Spleen (tissue), 13 donors: ENCODE measurements around the gene SPDYC. TPM values are rescaled to one million over a fixed set of nuclear protein-coding genes. Genes with fewer than 3 reads are reported as not detected.
A peak's percentile ranks its signal among the peaks of the same experiment; 100 is the strongest.

Experiments
- DNase-seq: peaks from one replicate; pipeline ENCODE4 v3.0.0-alpha.2; 2020
- H3K27ac ChIP-seq, 8 donors: fragments of 200-600 bp; sonication (generic) in 7 of 8; 1 replicate in 4 of 8; 2 replicates in 4 of 8; pipeline versions ENCODE4 v1.5.0 to v1.8.0; 2016 to 2021; ENCODE audit warnings: inconsistent platforms in 4 of 8, mild to moderate bottlenecking in 4 of 8, moderate library complexity in 1 of 8
- H3K27me3 ChIP-seq, 7 donors: fragments of 200-600 bp; sonication (generic) in 6 of 7; replicated peaks in 1 of 7; 1 replicate in 4 of 7; 2 replicates in 3 of 7; pipeline versions ENCODE4 v1.5.0 to v1.8.0; 2016 to 2021; ENCODE audit warnings: inconsistent platforms in 3 of 7, mild to moderate bottlenecking in 1 of 7
- H3K36me3 ChIP-seq, 6 donors: fragments of 200-600 bp; sonication (generic) in 5 of 6; 1 replicate in 4 of 6; 2 replicates in 2 of 6; pipeline versions ENCODE4 v1.5.0 to v1.8.0; 2016 to 2021; ENCODE audit warnings: inconsistent platforms in 2 of 6
- H3K4me1 ChIP-seq, 6 donors: fragments of 200-600 bp; sonication (generic) in 5 of 6; 1 replicate in 3 of 6; 2 replicates in 3 of 6; pipeline versions ENCODE4 v1.5.0 to v1.8.0; 2016 to 2021; ENCODE audit warnings: inconsistent platforms in 3 of 6
- H3K4me3 ChIP-seq, 8 donors: fragments of 200-600 bp; sonication (generic) in 7 of 8; 1 replicate in 4 of 8; 2 replicates in 4 of 8; pipeline versions ENCODE4 v1.5.0 to v1.8.0; 2016 to 2021; ENCODE audit warnings: inconsistent platforms in 4 of 8, mild to moderate bottlenecking in 4 of 8, moderate library complexity in 2 of 8
- H3K9me3 ChIP-seq, 8 donors: fragments of 200-600 bp; sonication (generic) in 7 of 8; 1 replicate in 4 of 8; 2 replicates in 4 of 8; pipeline versions ENCODE4 v1.5.0 to v1.8.0; 2016 to 2021; ENCODE audit warnings: inconsistent platforms in 4 of 8
- CTCF ChIP-seq, 11 experiments: fragments of 200-600 bp in 7 of 11; fragments of 450-650 bp in 4 of 11; sonication (generic) in 4 of 11; IDR thresholded peaks in 8 of 11; conservative IDR thresholded peaks in 3 of 11; 1 replicate in 7 of 11; 2 replicates in 4 of 11; pipeline versions ENCODE4 v1.4.0 to v1.8.0; 2016 to 2021; ENCODE audit warnings: antibody characterized with exemption in 11 of 11, inconsistent platforms in 4 of 11, mild to moderate bottlenecking in 1 of 11
- POLR2A ChIP-seq, 3 donors: fragments of 450-650 bp; IDR thresholded peaks; one replicate each; pipeline ENCODE4 v1.5.1; 2017; ENCODE audit warnings: antibody characterized with exemption in 3 of 3, mild to moderate bottlenecking in 1 of 3
- POLR2AphosphoS5 ChIP-seq, 3 donors: sonication (generic); formaldehyde crosslinking; IDR thresholded peaks; one replicate each; pipeline ENCODE4 v1.5.1; 2017; ENCODE audit warnings: antibody characterized with exemption in 3 of 3
- WGBS, 5 donors: extraction: QIAGEN DNeasy Blood & Tissue Kit in 3 of 5; methylation state at CpG; one replicate each; pipeline versions ENCODE4 v1.1.5 to v1.1.7; 2013 to 2018; 5-methylcytosine and 5-hydroxymethylcytosine counted together
- intact Hi-C: fragments of 100-400 bp; cut with DNase I; formaldehyde crosslinking; loops from one replicate; pipeline ENCODE4 v1.15.0; 2023; ENCODE audit warnings: low total_unique reads
- long read RNA-seq, 2 donors: transcript quantifications; one replicate each; lab custom pipeline, GENCODE V29; 2026
- polyA plus RNA-seq, 3 donors: library from polyadenylated mRNA; stranded (reverse); fragments of 200-250 nt; gene quantifications; one replicate each; pipeline ENCODE4 v1.2.1, GENCODE V29; 2013
- total RNA-seq, 7 donors: library from RNA; depleted of rRNA in 3 of 7; stranded (reverse); fragments of >200 nt in 3 of 7; fragmentation: NEBNext Ultra II Directional in 4 of 7; extraction: Animal tissue kit (Norgen Biotek cat#: 25700) in 4 of 7; gene quantifications; one replicate each; pipeline versions ENCODE4 v1.1.0 to v1.2.1, GENCODE V29; 2016 to 2021
- donor health status: healthy with polysubstance abuse.
- donor health status: DM: no; HTN: no; CAD: no; lungs with moderate emphysema.
- donor health status: DM: no; HTN: no; CAD: no.
- donor health status: Bipolar disorder and iron deficiency.
- donor health status: healthy.
- donor health status: DM: no; HTN: no; CAD: no.
- donor health status: DM: yes; HTN: yes; CAD: no.

SPDYC gene
- total RNA-seq (not detected), polyA plus RNA-seq (under 1 TPM in 1 of 3 donors, not detected in 2; 0.11 TPM)
- long read RNA-seq, donor 1: 0 reads
- long read RNA-seq, donor 2: 0 reads

GRCh38 chr11:65170058-65170534 lies at the start of gene SPDYC:
Gene SPDYC, plus strand, starts transcription at chr11:65170233. Its CDS starts 1,125 bp downstream, at chr11:65171358.
- no peaks in the 10 kb centered on the region for H3K36me3 ChIP-seq
- TF ChIP-seq POLR2A (IDR thresholded peaks at IDR 0.05): no peak
- TF ChIP-seq CTCF (IDR thresholded peaks at IDR 0.05 in 8 of 11, conservative IDR thresholded peaks at IDR 0.05 in 3 of 11): no peak
- no peak for TF ChIP-seq POLR2AphosphoS5 (IDR thresholded peaks at IDR 0.05)
- WGBS, 5 donors: 89 to 96% (median 95%) methylated on average over 8 to 21 of the region's 21 CpGs
- no peaks in the 10 kb centered on the region for H3K9me3 ChIP-seq
- no peak within 1 kb of the TSS for H3K4me3 ChIP-seq
- no peaks in the 10 kb centered on the region for H3K27me3 ChIP-seq
- intact Hi-C loops: no loop called here
- peak; percentile 56 for DNase-seq
- H3K27ac ChIP-seq: peak within 1 kb of the TSS in 7 of 8 donors; percentile 10 to 53 (median 43)
- H3K4me1 ChIP-seq: peaks cover 0 to 16% (median 6%) of the 10 kb centered on the region in 6 donors

GRCh38 chr11:65120831-65121230 lies 49.2 kb upstream of the SPDYC start:
- Histone ChIP-seq H3K4me1 (peaks cover 24 to 86% (median 61%) of the 10 kb centered on the region in 6 donors), H3K9me3 (no peaks in the 10 kb centered on the region), H3K4me3 (peak overlapping the region; percentile 67 to 96 (median 86)), H3K36me3 (peaks cover 0 to 65% (median 51%) of the 10 kb centered on the region in 6 donors), H3K27ac (peak overlapping the region in 7 of 8 donors; percentile 93 to 98 (median 96)), H3K27me3 (no peaks in the 10 kb centered on the region)
- DNase-seq: no peak
- WGBS, 5 donors: 81 to 96% (median 89%) methylated on average over 3 of the region's 3 CpGs
- intact Hi-C loops: no loop called here
- no peak for TF ChIP-seq POLR2A (IDR thresholded peaks at IDR 0.05)
- TF ChIP-seq CTCF (IDR thresholded peaks at IDR 0.05 in 8 of 11, conservative IDR thresholded peaks at IDR 0.05 in 3 of 11): no peak
- no peak for TF ChIP-seq POLR2AphosphoS5 (IDR thresholded peaks at IDR 0.05)

- WGBS, 5 donors: 1 to 2% (median 1%) methylated on average over 14 to 22 of the region's 22 CpGs
- DNase-seq: peak; percentile 86
- H3K27me3 ChIP-seq: no peaks in the 10 kb centered on the region
- H3K9me3 ChIP-seq: no peaks in the 10 kb centered on the region
- TF ChIP-seq CTCF (IDR thresholded peaks at IDR 0.05 in 8 of 11, conservative IDR thresholded peaks at IDR 0.05 in 3 of 11): no peak
- peak overlapping the region; percentile 67 to 96 (median 86) for H3K4me3 ChIP-seq
- H3K27ac ChIP-seq: peak overlapping the region; percentile 92 to 98 (median 96)
- intact Hi-C loops: no loop called here
- H3K4me1 ChIP-seq: peaks cover 18 to 82% (median 55%) of the 10 kb centered on the region in 6 donors
- H3K36me3 ChIP-seq: peaks cover under 1 to 65% (median 52%) of the 10 kb centered on the region in 6 donors
Observed at GRCh38 chr11:65121447-65121864, 48.6 kb upstream of the SPDYC start.

- intact Hi-C loops: no loop called here
- H3K4me1 ChIP-seq: peaks cover 17 to 82% (median 49%) of the 10 kb centered on the region in 6 donors
- peaks cover 5 to 69% (median 58%) of the 10 kb centered on the region in 6 donors for H3K36me3 ChIP-seq
- no peaks in the 10 kb centered on the region for H3K27me3 ChIP-seq
- TF ChIP-seq POLR2A (IDR thresholded peaks at IDR 0.05) (peak; percentile 51 to 86 (median 79)), POLR2AphosphoS5 (IDR thresholded peaks at IDR 0.05) (peak; percentile 98 to 99 (median 99)), CTCF (IDR thresholded peaks at IDR 0.05 in 8 of 11, conservative IDR thresholded peaks at IDR 0.05 in 3 of 11) (peak in 2 of 11 experiments; percentile 35 to 49)
- peak; percentile 100 for DNase-seq
- peak within 1 kb of the TSS; percentile 92 to 98 (median 96) for H3K27ac ChIP-seq
- no peaks in the 10 kb centered on the region for H3K9me3 ChIP-seq
- WGBS, 5 donors: 0 to 1% (median 1%) methylated on average over 55 to 64 of the region's 64 CpGs
- H3K4me3 ChIP-seq: peak within 1 kb of the TSS; percentile 67 to 96 (median 86)
Observed at GRCh38 chr11:65121865-65122696, 48.0 kb upstream of the SPDYC start, which contains the start of the genes FAU and MRPL49. Gene FAU, minus strand, starts transcription at chr11:65122134. Its CDS starts 321 bp downstream, at chr11:65121813. Gene MRPL49, plus strand, starts transcription at chr11:65122321. Its CDS starts 26 bp downstream, at chr11:65122347.
